Measurements from ENCODE around the gene KRT20. TPM values are rescaled to one million over a fixed set of nuclear protein-coding genes. Genes with fewer than 3 reads are reported as not detected.

KRT20 gene
- total and polyA plus RNA-seq, 2 of the 8 experiments (the other 6 are each of a cell fraction or from before 2014, with no cell fraction given) = not detected

DNA sequence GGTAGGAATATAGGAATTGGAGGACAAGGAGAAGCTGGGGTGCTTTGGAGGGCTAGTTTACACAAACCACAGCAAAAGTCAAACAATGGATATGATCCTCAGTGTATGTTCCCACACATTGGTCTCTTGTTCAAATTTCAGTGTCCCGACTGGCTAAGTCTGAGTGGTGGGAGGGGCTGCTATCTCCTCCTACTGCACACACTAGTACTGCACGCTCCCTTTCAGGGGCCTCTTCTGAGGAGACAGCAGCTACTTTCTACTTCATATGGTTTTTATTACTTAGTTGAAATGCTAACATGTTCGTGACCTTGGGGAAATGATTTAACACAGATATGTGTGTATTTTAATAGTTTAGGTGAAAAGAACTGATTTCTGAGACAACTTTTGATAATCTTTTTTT lies 43.8 kb downstream of the KRT20 start (continued):
- TF ChIP-seq, protein P1, sequence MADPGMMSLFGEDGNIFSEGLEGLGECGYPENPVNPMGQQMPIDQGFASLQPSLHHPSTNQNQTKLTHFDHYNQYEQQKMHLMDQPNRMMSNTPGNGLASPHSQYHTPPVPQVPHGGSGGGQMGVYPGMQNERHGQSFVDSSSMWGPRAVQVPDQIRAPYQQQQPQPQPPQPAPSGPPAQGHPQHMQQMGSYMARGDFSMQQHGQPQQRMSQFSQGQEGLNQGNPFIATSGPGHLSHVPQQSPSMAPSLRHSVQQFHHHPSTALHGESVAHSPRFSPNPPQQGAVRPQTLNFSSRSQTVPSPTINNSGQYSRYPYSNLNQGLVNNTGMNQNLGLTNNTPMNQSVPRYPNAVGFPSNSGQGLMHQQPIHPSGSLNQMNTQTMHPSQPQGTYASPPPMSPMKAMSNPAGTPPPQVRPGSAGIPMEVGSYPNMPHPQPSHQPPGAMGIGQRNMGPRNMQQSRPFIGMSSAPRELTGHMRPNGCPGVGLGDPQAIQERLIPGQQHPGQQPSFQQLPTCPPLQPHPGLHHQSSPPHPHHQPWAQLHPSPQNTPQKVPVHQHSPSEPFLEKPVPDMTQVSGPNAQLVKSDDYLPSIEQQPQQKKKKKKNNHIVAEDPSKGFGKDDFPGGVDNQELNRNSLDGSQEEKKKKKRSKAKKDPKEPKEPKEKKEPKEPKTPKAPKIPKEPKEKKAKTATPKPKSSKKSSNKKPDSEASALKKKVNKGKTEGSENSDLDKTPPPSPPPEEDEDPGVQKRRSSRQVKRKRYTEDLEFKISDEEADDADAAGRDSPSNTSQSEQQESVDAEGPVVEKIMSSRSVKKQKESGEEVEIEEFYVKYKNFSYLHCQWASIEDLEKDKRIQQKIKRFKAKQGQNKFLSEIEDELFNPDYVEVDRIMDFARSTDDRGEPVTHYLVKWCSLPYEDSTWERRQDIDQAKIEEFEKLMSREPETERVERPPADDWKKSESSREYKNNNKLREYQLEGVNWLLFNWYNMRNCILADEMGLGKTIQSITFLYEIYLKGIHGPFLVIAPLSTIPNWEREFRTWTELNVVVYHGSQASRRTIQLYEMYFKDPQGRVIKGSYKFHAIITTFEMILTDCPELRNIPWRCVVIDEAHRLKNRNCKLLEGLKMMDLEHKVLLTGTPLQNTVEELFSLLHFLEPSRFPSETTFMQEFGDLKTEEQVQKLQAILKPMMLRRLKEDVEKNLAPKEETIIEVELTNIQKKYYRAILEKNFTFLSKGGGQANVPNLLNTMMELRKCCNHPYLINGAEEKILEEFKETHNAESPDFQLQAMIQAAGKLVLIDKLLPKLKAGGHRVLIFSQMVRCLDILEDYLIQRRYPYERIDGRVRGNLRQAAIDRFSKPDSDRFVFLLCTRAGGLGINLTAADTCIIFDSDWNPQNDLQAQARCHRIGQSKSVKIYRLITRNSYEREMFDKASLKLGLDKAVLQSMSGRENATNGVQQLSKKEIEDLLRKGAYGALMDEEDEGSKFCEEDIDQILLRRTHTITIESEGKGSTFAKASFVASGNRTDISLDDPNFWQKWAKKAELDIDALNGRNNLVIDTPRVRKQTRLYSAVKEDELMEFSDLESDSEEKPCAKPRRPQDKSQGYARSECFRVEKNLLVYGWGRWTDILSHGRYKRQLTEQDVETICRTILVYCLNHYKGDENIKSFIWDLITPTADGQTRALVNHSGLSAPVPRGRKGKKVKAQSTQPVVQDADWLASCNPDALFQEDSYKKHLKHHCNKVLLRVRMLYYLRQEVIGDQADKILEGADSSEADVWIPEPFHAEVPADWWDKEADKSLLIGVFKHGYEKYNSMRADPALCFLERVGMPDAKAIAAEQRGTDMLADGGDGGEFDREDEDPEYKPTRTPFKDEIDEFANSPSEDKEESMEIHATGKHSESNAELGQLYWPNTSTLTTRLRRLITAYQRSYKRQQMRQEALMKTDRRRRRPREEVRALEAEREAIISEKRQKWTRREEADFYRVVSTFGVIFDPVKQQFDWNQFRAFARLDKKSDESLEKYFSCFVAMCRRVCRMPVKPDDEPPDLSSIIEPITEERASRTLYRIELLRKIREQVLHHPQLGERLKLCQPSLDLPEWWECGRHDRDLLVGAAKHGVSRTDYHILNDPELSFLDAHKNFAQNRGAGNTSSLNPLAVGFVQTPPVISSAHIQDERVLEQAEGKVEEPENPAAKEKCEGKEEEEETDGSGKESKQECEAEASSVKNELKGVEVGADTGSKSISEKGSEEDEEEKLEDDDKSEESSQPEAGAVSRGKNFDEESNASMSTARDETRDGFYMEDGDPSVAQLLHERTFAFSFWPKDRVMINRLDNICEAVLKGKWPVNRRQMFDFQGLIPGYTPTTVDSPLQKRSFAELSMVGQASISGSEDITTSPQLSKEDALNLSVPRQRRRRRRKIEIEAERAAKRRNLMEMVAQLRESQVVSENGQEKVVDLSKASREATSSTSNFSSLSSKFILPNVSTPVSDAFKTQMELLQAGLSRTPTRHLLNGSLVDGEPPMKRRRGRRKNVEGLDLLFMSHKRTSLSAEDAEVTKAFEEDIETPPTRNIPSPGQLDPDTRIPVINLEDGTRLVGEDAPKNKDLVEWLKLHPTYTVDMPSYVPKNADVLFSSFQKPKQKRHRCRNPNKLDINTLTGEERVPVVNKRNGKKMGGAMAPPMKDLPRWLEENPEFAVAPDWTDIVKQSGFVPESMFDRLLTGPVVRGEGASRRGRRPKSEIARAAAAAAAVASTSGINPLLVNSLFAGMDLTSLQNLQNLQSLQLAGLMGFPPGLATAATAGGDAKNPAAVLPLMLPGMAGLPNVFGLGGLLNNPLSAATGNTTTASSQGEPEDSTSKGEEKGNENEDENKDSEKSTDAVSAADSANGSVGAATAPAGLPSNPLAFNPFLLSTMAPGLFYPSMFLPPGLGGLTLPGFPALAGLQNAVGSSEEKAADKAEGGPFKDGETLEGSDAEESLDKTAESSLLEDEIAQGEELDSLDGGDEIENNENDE (IDR thresholded peaks at IDR 0.05; ENCODE audit: insufficient replicate concordance, low read length) = no peak
- TF ChIP-seq EZH2 (IDR thresholded peaks at IDR 0.05; ENCODE audit: low read depth, low read length, severe bottlenecking) (no peak), ZNF274 (IDR thresholded peaks at IDR 0.05; ENCODE audit: borderline replicate concordance, extremely low read depth, low read length) (no peak), NANOG (IDR thresholded peaks at IDR 0.05; ENCODE audit: insufficient read depth, low read depth, low read length, poor library complexity, severe bottlenecking) (no peak), YY1 (IDR thresholded peaks at IDR 0.05; ENCODE audit: low read depth, low read length) (no peak), TAF1 (IDR thresholded peaks at IDR 0.05; ENCODE audit: low read depth, low read length) (no peak), SP2 (IDR thresholded peaks at IDR 0.05; ENCODE audit: low read length) (no peak), JUN (IDR thresholded peaks at IDR 0.05; ENCODE audit: low read depth, low read length) (no peak)
